NCI-H2196 treated with DMSO at 0.1 percent for 48 hours (cell line): ENCODE results near the gene C14orf93.

ENCODE experiments used
- DNase-seq: peaks from one replicate; lab custom pipeline; 2025; ENCODE audit not compliant: unreplicated experiment; lab: John Stamatoyannopoulos, UW

C14orf93 gene

DNA sequence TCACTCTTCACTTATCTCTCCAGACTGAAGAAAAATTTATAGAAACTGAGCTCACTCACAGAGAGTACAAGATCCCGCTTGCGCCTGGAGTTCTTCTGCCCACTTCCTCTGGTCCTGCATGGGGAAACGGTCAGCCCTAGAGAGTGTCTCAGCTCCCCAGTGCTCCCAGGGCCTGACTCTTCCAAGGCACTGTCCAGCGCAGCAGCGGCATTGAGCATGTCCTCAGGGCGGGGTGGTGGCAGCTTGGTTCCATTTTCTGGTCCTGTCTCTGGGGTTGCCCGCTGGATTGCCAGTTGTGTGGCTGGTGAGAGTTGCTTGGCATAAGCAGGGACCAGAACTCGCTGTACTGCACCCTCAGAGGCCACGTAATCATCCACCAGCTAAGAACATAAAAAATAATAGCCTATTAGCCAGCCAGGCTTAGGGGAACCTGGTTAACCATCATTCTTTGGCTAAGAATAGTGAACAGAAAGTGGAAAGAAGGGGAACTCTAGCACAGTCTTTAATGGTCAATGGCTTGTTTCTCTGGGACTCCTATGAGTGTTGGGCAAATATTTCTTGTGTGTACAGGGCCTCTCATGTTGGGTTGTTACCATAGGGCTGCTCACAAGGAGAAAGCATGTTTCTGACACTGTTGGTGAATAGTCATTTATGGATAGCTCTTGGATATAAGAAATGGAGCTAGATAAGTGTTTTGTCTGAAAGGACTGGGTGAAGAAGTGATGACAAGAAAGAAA, 13.9 kb downstream of the C14orf93 start:
- DNase-seq = no peak

- no peak for DNase-seq
These were observed 15.1 kb downstream of the C14orf93 start for GRCh38 chr14:22994762-22995275.

- DNase-seq = no peak
These were observed 16.4 kb downstream of the C14orf93 start for GRCh38 chr14:22993517-22993916.

GRCh38 chr14:22991852-22992251, 18.1 kb downstream of the C14orf93 start:
- DNase-seq = no peak

- DNase-seq = no peak
These were observed 22.7 kb downstream of the C14orf93 start for GRCh38 chr14:22987291-22987690.

DNA sequence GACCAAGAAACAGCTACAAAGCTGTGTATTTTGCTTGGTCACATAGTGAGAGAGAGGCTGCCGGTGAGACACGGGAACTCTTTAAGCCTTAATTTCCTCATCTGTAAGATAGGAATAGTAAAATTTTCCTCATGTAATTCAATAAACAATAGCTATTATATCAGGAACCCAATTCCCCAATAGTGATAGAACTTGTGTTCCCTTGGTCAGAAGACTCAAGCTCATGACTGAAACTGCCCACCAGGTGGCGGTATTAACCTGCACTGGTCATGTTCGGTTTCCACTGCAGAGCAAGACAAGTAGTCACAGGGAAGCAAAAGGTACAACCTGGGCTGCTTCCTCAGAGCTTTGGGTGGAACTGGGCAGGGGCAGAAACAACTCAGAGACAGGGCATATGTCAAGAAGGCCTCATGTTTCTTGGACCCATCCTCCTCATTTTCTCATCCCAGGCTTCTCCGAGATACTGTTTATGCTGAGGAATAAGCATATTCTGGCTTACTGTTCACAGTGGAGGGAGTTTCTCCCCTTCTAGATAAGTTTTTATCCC, 23.4 kb downstream of the C14orf93 start:
- DNase-seq = peak; percentile 54

- DNase-seq = no peak
These were observed 23.9 kb downstream of the C14orf93 start for GRCh38 chr14:22985894-22986507.

GRCh38 chr14:22984959-22985658, 24.8 kb downstream of the C14orf93 start:
- no peak for DNase-seq

GRCh38 chr14:22982477-22983245, 27.3 kb downstream of the C14orf93 start, which contains the start of gene AJUBA:
TSS of gene AJUBA (minus strand) at chr14:22982551. CDS start at chr14:22982266, 285 bp downstream.
- DNase-seq = no peak

DNA sequence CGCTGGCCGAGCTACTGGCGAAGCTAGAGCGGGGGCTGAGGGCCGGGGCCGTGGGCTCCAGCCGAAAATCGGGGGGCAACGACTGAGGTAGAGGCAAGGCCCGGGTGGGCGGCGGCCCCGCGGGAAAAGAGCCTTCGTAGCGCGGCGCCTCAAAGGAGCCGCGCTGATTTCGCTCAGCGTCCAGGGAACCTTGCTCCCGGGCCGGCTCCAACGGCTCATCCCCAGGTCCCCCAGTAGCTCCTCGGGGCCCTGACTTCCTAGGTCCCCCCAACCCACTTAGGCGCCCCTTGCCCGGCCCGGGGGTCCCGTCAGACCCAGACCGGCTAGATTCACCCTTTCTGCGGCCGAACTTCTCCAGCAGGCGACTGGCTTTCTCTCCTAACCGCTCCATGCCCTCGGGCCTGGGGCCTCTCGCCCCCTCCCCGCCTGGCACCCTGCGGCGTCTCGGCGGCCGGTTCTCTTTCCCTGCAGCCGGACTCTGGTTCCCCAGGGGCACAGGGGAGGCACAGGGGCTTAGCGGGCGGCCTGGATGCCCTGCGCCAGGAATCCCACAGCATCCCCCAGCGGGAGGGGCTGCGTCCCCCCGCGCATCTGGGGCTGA, 28.0 kb downstream of the C14orf93 start:
- DNase-seq = no peak

DNA sequence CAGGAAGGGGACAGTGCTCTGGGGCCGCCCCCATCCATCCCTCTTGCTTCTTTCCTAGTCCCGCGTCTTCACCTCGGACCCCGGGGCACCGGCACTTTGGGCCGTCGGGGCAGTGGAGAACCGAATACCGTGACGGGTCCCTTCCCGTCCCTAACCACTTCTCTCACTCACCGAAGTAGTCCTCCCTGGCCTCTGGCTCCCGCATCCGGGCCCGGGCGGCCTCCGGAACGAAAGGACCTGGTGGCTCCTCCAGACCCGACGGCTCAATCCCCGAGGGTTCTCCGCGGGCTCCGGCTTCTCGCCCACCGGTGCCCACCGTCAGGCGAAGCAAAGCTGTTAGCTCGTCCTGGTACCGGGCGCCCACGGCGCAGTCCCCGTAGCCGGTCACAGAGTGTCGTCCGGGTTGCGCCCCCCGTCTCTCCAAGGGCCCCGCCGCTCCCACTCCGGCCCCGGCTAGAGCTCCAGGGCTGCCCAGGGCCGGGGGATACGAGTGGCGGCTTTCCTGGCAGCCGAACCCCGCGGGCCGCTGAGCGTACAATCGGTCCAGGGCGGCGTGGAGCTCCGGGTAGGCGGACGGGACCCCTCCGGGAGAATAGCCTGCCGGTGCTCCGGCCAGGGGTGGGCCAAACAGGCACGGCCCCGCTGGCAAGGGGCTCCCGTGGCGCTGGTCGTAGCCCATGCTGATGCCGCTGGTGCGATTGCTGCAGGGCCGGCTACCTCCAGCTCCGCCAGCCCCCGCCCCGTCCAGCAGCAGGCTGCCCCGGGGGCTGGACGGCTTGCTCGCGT, 28.7 kb downstream of the C14orf93 start:
- no peak for DNase-seq

DNA sequence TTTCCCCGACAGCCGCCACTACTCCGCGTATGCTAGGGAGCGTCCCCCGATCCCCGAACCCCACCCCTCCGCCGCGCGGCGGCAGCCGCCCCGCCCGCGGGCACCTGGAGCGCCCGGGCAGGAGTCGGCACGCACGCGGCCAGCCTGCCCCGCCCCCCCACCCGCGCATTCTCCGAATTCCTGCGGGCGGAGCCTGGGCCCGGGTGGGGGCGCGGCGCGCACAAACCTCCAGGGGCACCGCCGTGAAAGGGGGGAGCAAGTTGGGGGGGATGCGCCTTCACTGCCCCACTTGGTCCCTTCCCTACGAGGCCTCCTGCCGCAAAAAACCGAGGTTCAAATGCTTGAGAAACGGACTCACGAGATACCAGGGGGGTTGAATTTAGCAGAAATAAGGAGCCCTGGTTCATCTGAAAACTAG, 29.3 kb downstream of the C14orf93 start:
- DNase-seq = no peak

DNA sequence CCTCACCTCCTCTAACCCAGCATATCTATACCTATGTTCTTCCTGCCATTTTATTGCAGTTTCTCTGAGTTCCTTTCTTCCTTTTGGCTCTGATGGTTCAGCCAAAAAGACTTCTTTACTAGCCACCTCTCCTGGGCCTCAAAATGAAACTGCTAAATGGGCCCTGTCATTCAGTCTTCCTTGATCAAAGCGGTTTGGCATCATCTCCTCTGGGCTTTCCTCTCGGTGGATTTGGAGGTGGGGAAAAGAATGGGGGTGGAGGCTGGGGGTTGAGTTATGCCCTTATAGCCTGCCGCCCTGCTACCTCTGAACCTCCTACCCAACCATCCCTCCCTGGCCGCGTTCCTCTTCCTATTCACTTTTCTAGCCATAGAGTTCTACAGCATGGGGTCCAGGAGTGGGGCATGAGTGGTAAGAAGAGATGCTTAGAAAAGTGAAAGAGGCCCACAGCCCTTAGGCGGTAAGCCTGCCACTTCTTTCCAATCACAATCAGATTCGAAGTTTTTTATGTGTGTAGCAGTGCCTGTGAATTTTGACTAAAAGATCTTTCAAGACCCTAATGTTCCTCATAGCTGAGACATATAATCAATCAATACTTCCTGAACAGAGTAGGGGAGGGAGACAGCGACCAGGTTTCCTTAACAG, 30.1 kb downstream of the C14orf93 start:
- DNase-seq = no peak

DNA sequence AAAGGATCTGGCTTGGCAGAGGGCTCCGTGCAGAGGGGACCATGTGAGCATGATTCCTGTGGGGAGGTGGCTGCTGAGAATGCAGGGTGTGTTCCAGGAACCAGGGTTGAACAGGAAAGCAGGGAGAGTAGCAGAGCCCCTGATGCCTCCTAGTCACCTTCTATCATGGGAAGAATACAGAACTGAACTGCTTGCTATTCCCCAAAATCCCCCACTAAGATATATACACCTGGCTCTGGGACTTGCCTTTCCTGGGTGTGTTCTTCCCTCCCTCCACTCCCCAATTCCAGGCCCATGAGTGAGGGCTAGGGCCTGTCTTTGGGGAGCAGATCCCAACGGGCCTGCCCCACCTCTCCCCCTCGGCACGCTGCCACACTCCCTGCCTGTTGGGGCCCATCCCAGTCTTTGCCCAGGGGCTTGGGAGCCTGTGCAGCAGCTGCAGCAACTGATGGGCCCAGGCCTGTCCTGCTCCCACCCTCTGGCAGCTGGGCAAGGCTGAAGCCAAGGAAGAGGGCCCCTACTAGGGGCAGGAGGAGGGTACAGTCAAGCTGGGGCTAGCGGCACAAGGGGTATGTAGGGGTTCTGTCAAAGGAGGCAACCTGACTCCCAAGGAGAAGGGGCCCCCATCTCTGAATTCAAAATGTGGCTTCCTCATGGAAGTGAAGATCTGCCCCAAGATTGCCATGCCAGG, 30.8 kb downstream of the C14orf93 start:
- no peak for DNase-seq

DNA sequence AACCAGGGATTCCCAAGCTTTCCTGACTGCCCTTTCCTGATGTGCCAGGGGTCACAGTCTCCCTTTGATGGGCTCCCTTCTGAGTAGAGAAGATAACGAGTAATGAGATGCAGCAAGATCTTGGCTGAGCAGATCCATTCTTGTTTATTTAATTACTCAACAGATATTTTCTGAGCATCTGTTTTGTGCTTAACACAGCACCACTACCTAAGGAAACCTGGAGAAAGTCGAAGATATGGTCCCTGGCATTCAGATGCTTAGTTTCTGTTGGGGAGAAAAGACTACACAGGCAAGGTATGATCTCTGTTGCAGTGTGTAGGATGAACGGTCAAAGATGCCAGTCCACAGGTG, 31.5 kb downstream of the C14orf93 start:
- DNase-seq = no peak

GRCh38 chr14:22977684-22978486, 32.1 kb downstream of the C14orf93 start:
- no peak for DNase-seq

- DNase-seq = no peak
These were observed 32.6 kb downstream of the C14orf93 start for GRCh38 chr14:22977434-22977683.
